GM21576 (cell line): ENCODE measurements around the gene ZNF385B.

Experiments
- ATAC-seq: cut with Tn5 transposase; IDR thresholded peaks from one replicate; pipeline ENCODE4 v1.9.1; 2021; ENCODE audit warnings: mild to moderate bottlenecking, moderate library complexity; ENCODE audit not compliant: unreplicated experiment

The ZNF385B gene

GRCh38 chr2:179751163-179751809 is 110.1 kb downstream of the ZNF385B start:
- ATAC-seq = no peak

DNA sequence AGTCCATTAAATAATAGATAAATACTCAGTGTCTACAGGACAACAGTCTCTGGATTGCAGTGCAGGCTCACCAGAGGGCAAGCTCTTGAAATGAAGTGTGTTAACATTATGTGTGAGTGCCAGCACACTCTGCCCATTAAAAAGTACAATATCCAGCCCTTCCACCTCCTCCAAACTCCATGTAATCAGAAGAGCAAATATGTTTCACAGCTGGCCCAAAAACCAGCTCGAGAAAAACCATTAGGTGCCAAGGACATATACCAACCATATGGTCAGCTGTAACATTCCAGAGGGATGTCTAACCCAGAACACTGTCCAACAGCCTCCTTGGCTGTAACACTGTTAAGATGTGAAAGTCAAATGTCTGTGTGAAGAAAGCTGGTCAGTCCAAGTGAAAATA is 112.2 kb downstream of the ZNF385B start:
- no peak for ATAC-seq

- no peak for ATAC-seq
These were observed 114.4 kb downstream of the ZNF385B start for GRCh38 chr2:179746981-179747380.

GRCh38 chr2:179745635-179746256 is 115.7 kb downstream of the ZNF385B start:
- no peak for ATAC-seq

GRCh38 chr2:179744401-179744800 is 117.0 kb downstream of the ZNF385B start:
- ATAC-seq = no peak

DNA sequence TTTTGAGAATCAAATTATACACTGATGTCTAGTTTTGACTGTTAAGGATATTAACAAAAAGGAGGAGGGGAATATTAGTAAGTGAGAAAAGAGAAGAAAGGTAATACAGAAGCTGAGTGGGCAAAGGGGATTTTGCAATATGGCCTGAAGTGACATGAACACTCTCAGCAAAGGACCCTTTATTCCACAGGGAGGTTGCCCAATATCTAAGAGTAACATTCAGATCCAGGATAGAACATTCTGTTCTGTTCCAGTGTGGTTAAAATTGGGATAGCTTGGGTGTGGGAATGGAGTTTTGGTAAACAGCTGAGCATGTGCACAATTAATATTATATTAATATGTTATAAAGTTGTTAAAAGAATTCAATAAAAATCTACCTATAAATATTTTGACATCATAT is 120.1 kb downstream of the ZNF385B start:
- no peak for ATAC-seq

- ATAC-seq = no peak
These were observed 131.4 kb downstream of the ZNF385B start for GRCh38 chr2:179729966-179730365.

- no peak for ATAC-seq
These were observed 134.8 kb downstream of the ZNF385B start for GRCh38 chr2:179726461-179727180.

DNA sequence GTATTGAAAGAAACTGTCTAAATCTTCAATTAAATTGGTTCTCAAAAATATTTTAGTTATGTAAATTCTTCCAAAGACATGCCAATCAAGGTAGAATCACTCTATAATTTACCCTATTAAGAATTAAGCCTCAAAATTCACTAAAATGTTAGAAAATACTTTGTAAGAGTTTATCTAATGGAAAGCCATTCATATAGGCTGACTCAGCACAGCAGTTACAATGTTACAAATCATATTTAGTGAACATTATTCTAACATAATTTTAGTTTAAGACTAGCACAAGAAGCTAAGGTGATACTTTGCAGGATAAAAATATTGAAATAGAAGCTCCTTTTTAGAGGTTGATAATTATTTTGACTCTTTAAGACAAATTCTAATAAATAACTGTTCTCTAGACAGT is 137.0 kb downstream of the ZNF385B start:
- no peak for ATAC-seq

DNA sequence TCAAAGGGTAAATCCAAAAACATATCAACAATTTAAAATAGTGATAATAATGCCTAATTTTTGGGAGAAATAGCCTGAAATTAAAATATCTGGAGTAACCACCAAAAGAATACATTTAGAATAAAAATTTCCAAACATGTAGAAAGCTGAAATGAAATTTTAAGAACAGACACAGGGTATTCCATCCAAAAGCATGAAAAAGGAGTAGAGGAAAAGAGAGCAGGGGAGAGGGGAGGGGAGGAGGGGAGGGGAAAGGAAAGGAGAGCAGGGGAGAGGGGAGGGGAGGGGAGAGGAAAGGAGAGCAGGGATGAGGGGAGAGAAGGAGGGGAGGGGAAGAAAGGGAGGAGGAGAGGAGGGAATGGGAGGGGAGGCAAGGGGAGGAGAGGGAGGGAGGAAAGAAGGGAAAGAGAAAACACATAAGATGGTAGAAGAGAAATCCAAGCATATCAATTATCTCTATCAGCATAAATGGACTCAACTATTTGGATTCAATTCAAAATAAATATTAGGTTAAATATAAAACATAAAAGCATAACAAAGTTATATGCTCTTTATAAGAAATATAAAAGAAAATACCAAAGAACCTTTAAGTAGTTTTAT is 141.1 kb downstream of the ZNF385B start:
- no peak for ATAC-seq

DNA sequence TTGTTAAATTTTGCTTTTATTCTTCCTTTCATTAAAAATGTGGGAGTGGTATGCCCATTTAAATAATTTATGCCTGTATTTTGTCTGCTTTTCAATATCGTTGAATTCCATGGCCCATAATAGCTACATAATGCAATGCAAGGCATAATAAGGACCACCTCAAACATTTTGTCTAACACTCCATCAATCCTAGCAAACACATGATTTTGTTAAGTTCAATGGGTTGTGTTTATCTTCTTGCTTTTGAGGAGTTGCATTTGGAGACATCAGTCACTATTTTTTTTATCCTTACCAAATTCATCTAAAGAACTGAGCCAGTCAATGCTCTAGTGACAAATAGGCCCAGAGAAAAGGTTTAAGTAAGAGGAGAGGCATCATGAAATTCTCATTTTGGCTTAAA is 145.5 kb downstream of the ZNF385B start:
- no peak for ATAC-seq

GRCh38 chr2:179715196-179715595 is 146.2 kb downstream of the ZNF385B start:
- no peak for ATAC-seq

- ATAC-seq = no peak
These were observed 148.6 kb downstream of the ZNF385B start for GRCh38 chr2:179712825-179713224.

- no peak for ATAC-seq
These were observed 150.0 kb downstream of the ZNF385B start for GRCh38 chr2:179711375-179711774.

- ATAC-seq = no peak
These were observed 157.7 kb downstream of the ZNF385B start for GRCh38 chr2:179703702-179704101.

DNA sequence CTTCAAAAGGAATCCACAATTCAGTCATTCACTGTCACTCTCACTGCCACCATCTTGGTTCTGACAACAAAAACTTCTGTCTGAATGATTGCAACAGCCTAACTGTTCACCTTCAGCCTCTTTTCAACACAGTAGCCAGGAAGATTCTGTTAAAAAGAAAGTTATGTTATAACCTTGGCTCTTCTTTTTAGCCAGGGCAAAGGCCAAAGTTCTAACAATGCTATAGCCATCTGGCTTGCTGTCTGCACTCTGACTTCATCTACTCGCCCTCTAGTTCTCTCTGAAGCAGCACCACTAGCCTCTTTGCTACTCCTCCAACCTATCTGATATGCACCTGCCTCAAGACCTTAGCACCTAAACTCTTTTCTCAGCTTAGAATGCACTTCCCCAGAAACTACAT is 158.5 kb downstream of the ZNF385B start:
- ATAC-seq = no peak

- no peak for ATAC-seq
These were observed 159.8 kb downstream of the ZNF385B start for GRCh38 chr2:179701524-179702110.

- ATAC-seq = no peak
These were observed 165.9 kb downstream of the ZNF385B start for GRCh38 chr2:179695486-179695885.

DNA sequence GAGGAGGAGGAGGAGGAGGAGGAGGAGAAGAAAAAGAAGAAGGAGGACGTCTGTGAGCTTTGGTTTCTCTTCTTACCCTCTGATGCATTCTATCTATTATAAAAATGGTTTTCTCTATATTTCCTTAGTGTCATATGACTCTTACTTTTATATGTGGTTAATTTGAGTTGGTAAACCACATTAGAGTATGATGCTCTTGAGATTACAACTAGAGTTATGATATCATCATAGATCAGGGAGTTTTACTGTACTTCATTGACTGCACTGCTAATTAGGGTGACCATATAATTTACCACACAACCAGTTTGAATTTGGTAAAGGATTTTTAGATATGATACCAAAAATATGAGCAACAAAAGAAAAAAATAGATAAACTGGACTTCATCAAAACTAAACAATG is 166.4 kb downstream of the ZNF385B start:
- ATAC-seq = no peak

GRCh38 chr2:179692610-179693009 is 168.8 kb downstream of the ZNF385B start:
- no peak for ATAC-seq

GRCh38 chr2:179692043-179692442 is 169.4 kb downstream of the ZNF385B start:
- no peak for ATAC-seq
